WI38 (cell line): Measurements from ENCODE around the gene SORBS2.

Experiments
- H3K4me3 ChIP-seq: 2 replicates; pipeline ENCODE4 v1.5.1; 2011; ENCODE audit warnings: low read depth, mild to moderate bottlenecking, control low read depth, low read length
- CTCF ChIP-seq: IDR thresholded peaks from 2 replicates; pipeline ENCODE4 v1.5.1; 2012; ENCODE audit warnings: low read depth, mild to moderate bottlenecking, control low read depth, low read length

The SORBS2 gene

GRCh38 chr4:185672618-185673017 lies 139.4 kb downstream of the SORBS2 start:
- no peak overlapping the region for H3K4me3 ChIP-seq
- no peak for TF ChIP-seq CTCF

GRCh38 chr4:185672151-185672550 lies 139.8 kb downstream of the SORBS2 start:
- H3K4me3 ChIP-seq = no peak overlapping the region
- TF ChIP-seq CTCF = no peak

- H3K4me3 ChIP-seq = no peak overlapping the region
- no peak for TF ChIP-seq CTCF
Observed at GRCh38 chr4:185671496-185671895, 140.5 kb downstream of the SORBS2 start.

GRCh38 chr4:185671066-185671465 lies 140.9 kb downstream of the SORBS2 start:
- no peak for TF ChIP-seq CTCF
- no peak overlapping the region for H3K4me3 ChIP-seq

- no peak for TF ChIP-seq CTCF
- H3K4me3 ChIP-seq = no peak overlapping the region
Observed at GRCh38 chr4:185669288-185669687, 142.7 kb downstream of the SORBS2 start.

DNA sequence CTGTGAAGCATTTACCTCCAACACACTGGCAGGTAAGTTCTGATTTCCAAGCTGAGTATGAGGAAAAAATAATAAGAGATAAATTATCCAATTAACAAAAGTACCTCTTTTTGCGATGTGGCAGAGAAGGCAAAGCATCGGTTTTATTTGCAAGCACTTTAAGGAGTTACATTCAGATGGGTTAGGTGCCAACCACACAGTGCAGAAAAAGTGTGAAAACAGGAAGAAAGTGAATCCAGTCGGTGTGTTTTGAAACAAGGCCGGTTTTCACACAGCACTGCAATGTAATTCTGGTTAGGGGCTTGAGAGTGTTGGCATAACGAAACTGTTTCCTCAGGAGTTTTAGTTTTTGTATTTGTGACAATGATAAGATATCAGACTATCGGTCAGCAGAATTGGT lies 145.8 kb downstream of the SORBS2 start:
- no peak for TF ChIP-seq CTCF

GRCh38 chr4:185665655-185666054 lies 146.3 kb downstream of the SORBS2 start:
- no peak for TF ChIP-seq CTCF
- H3K4me3 ChIP-seq = no peak overlapping the region

More for the DNA sequence above, 145.8 kb downstream of the SORBS2 start:
- H3K4me3 ChIP-seq = no peak overlapping the region
